CD4-positive, alpha-beta T cell (primary cell): ENCODE measurements around the gene LMBR1L. TPM values are rescaled to one million over a fixed set of nuclear protein-coding genes. Genes with fewer than 3 reads are reported as not detected.
A peak's percentile ranks its signal among the peaks of the same experiment; 100 is the strongest.

Experiments used
- ATAC-seq: fragments of 200-7000 bp; cut with Tn5 transposase; one replicate; pipeline ENCODE4 v1.10.0; 2022; ENCODE audit warnings: mild to moderate bottlenecking; ENCODE audit not compliant: poor library complexity
- CTCF ChIA-PET: fragments of 350-600 bp; sonication (Branson Sonifier 250); formaldehyde crosslinking; loops from one replicate; lab custom pipeline; 2021; ENCODE audit warnings: antibody characterized with exemption, inconsistent platforms; lab: Charles Lee
- POLR2A ChIA-PET: fragments of 350-600 bp; sonication (Branson Sonifier 250); formaldehyde crosslinking; loops from one replicate; lab custom pipeline; 2021; ENCODE audit warnings: antibody characterized with exemption, inconsistent platforms; lab: Charles Lee
- DNase-seq, 14 experiments: peaks; one replicate each; pipeline ENCODE4 v3.0.0-alpha.2; 2013 to 2020; ENCODE audit warnings: mixed read lengths in 2 of 14
- H3K27ac ChIP-seq, 2 donors: one replicate each; pipeline versions ENCODE4 v1.5.1 to v1.7.0; 2013; ENCODE audit warnings: low read length in 2 of 2, low read depth in 1 of 2, mild to moderate bottlenecking in 1 of 2
- H3K27me3 ChIP-seq, 2 experiments: 1 replicate in 1 of 2; 2 replicates in 1 of 2; pipeline versions ENCODE4 v1.6.1 to v1.7.0; 2013; ENCODE audit warnings: low read length in 2 of 2, control low read depth in 1 of 2, mild to moderate bottlenecking in 1 of 2, moderate library complexity in 1 of 2; ENCODE audit not compliant: insufficient read depth in 2 of 2, control insufficient read depth in 1 of 2
- H3K36me3 ChIP-seq: one replicate; pipeline ENCODE4 v1.6.1; 2013; ENCODE audit warnings: low read length, control low read depth; ENCODE audit not compliant: insufficient read depth
- H3K4me1 ChIP-seq: one replicate; pipeline ENCODE4 v1.6.1; 2013; ENCODE audit warnings: low read length, control low read depth; ENCODE audit not compliant: insufficient read depth
- H3K4me3 ChIP-seq: one replicate; pipeline ENCODE4 v1.5.1; 2013; ENCODE audit warnings: mild to moderate bottlenecking, low read length, moderate library complexity
- H3K9me3 ChIP-seq, 2 experiments: 1 replicate in 1 of 2; 2 replicates in 1 of 2; pipeline versions ENCODE4 v1.6.1 to v1.7.0; 2013; ENCODE audit warnings: low read length in 2 of 2, mild to moderate bottlenecking in 2 of 2, control low read depth in 1 of 2, moderate library complexity in 1 of 2; ENCODE audit not compliant: control insufficient read depth in 1 of 2, insufficient read depth in 1 of 2
- H3K27ac Mint-ChIP-seq: one replicate; pipeline ENCODE4 v1.8.0; 2020; ENCODE audit warnings: mixed read lengths
- H3K27me3 Mint-ChIP-seq: one replicate; pipeline ENCODE4 v1.8.0; 2021; ENCODE audit warnings: mixed read lengths
- H3K36me3 Mint-ChIP-seq: one replicate; pipeline ENCODE4 v1.8.0; 2021; ENCODE audit warnings: low read depth, mixed read lengths
- H3K4me1 Mint-ChIP-seq: one replicate; pipeline ENCODE4 v1.8.0; 2021; ENCODE audit warnings: low read depth, mixed read lengths
- H3K4me3 Mint-ChIP-seq: one replicate; pipeline ENCODE4 v1.8.0; 2020; ENCODE audit warnings: mild to moderate bottlenecking, mixed read lengths
- H3K9me3 Mint-ChIP-seq: one replicate; pipeline ENCODE4 v1.8.0; 2020; ENCODE audit warnings: mixed read lengths
- intact Hi-C, 2 experiments: fragments of 100-400 bp; cut with DNase I in 1 of 2; cut with micrococcal nuclease in 1 of 2; formaldehyde crosslinking; loops; one replicate each; pipeline versions ENCODE4 v1.15.1 to v1.9.0; 2023 to 2025; cut with DNase I, micrococcal nuclease
- total RNA-seq, 174 experiments: library from RNA in 2 of 174; stranded (reverse) in 2 of 174; gene quantifications; one replicate each; pipeline ENCODE4 v1.2.3 and lab custom pipeline; 2021 to 2026
- TF ChIP-seq, protein P1 (sequence below): fragments of 200-600 bp; IDR thresholded peaks from one replicate; pipeline ENCODE4 v1.8.0; 2022; ENCODE audit warnings: antibody characterized with exemption, mild to moderate bottlenecking

LMBR1L gene
- total RNA-seq, 2 experiments from 2014 or later, result 401 to 418 TPM

DNA sequence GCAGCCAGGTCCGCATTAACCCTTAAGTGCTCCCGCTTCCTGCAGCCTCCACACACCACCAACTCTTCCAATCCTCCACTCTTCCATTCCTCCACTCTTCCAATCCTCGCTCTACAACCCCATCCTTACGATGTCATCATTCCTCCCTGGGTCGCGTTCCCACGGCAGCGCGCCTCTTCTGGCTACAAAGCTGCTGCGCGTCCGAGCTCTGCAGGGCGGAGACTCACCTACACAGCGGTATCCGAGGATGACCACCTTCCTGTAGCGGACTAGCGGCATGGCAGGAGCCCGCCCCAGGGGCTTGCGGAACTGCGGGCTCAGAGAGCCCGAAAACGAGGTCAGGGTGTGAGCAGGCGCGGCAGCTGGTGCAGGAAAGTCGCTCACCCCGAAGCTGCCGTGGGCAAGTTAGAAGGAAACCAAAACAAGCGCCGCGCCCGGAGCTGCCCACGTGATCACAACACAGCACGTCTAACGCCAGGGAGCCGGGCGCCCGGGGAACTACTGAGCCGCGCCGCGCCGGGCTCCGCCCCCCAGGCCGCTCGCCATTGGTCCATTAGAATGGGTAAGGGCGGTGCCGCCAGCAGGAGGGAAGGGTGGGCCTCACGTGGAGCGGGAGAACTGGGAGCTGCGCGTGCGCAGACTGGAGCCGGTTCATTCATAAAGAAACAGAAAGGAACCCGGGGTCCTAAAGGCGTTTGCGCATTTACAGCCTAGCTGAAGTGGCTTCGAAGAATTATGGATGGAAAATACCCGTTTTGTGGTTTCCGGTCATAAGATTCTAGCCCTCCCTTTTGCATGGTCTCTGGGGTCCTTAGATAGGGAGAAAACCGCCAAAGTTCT, 40.9 kb downstream of the LMBR1L start, which contains the start of gene RHEBL1:
Gene RHEBL1 (minus strand): TSS at position 473 of the 840 bp plus-strand sequence. CDS start 194 bp downstream, at position 279.
- H3K9me3 Mint-ChIP-seq, result no peaks in the 10 kb centered on the region
- ChIA-PET POLR2A (interaction anchor here (0.7 to 2.5 kb wide), 20 partner anchors 10 to 297 kb away, joined by 3 to 30 read pairs (median 4); partner anchors contain the start of genes ARF3, DDX23, DHH and KMT2D), CTCF (interaction anchor here (0.8 to 2.7 kb wide), 11 partner anchors 11 to 217 kb away, joined by 3 to 19 read pairs (median 4); partner anchors contain the start of genes LMBR1L and TUBA1B)
- no peaks in the 10 kb centered on the region for H3K36me3 ChIP-seq
- H3K4me1 ChIP-seq, result peaks cover 14% of the 10 kb centered on the region
- no peaks in the 10 kb centered on the region for H3K9me3 ChIP-seq
- TF ChIP-seq, protein P1, sequence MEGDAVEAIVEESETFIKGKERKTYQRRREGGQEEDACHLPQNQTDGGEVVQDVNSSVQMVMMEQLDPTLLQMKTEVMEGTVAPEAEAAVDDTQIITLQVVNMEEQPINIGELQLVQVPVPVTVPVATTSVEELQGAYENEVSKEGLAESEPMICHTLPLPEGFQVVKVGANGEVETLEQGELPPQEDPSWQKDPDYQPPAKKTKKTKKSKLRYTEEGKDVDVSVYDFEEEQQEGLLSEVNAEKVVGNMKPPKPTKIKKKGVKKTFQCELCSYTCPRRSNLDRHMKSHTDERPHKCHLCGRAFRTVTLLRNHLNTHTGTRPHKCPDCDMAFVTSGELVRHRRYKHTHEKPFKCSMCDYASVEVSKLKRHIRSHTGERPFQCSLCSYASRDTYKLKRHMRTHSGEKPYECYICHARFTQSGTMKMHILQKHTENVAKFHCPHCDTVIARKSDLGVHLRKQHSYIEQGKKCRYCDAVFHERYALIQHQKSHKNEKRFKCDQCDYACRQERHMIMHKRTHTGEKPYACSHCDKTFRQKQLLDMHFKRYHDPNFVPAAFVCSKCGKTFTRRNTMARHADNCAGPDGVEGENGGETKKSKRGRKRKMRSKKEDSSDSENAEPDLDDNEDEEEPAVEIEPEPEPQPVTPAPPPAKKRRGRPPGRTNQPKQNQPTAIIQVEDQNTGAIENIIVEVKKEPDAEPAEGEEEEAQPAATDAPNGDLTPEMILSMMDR, result no peak
- DNase-seq, result peak; percentile 95 to 99 (median 97)
- ATAC-seq, result peak; percentile 98
- peaks cover 3% of the 10 kb centered on the region for H3K27me3 Mint-ChIP-seq
- no peaks in the 10 kb centered on the region for H3K27me3 ChIP-seq
- H3K36me3 Mint-ChIP-seq, result peaks cover 4% of the 10 kb centered on the region
- peak within 1 kb of the TSS; percentile 92 for H3K27ac Mint-ChIP-seq
- peak within 1 kb of the TSS; percentile 97 for H3K4me3 ChIP-seq
- peak within 1 kb of the TSS; percentile 61 to 76 for H3K27ac ChIP-seq
- H3K4me1 Mint-ChIP-seq, result peaks cover 21% of the 10 kb centered on the region
- H3K4me3 Mint-ChIP-seq, result peak within 1 kb of the TSS; percentile 97
- intact Hi-C loops, result no loop called here

DNA sequence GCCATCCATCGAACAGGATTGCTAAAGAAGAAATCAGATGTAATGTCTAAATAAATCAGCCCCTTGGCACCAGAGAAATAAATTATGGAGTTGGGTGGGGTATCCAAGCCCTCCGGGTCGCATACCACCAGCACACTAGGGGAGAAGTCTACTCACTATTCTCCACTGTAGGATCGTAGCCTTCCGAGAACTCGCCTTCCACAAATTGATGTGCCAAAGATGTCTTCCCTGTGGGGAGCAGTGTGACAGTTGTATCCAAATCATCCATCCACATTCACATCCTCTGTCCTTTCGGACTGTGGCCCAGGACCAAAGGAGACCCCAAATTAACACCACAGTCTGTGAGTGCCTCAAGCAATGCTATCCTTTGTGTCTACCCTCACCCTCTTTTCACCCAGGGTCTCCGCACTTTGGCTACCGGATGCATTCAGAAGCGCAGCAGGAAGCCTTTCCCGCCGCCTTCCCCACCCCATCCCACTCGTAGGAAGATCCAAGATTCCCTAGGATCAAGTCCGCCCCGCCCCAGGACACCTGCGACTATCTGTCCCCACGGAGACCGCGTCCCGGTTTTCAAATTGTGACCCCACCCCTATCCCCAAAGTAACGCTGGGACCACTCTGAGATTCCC, 41.7 kb downstream of the LMBR1L start:
- ChIA-PET POLR2A (interaction anchor here (0.8 to 2.5 kb wide), 14 partner anchors 10 to 217 kb away, joined by 3 to 30 read pairs (median 4); partner anchors contain the start of genes ARF3, DDX23, KMT2D and LMBR1L), CTCF (interaction anchor here (0.8 to 2.7 kb wide), 9 partner anchors 11 to 216 kb away, joined by 3 to 19 read pairs (median 4); partner anchors contain the start of gene TUBA1B)
- H3K27me3 Mint-ChIP-seq, result peaks cover 3% of the 10 kb centered on the region
- Histone ChIP-seq H3K36me3 (no peaks in the 10 kb centered on the region), H3K27me3 (no peaks in the 10 kb centered on the region), H3K4me1 (peaks cover 17% of the 10 kb centered on the region), H3K9me3 (no peaks in the 10 kb centered on the region), H3K4me3 (peak overlapping the region; percentile 97), H3K27ac (peak overlapping the region; percentile 61 to 76)
- intact Hi-C loops, result no loop called here
- peak overlapping the region; percentile 92 for H3K27ac Mint-ChIP-seq
- no peaks in the 10 kb centered on the region for H3K9me3 Mint-ChIP-seq
- peaks cover 23% of the 10 kb centered on the region for H3K4me1 Mint-ChIP-seq
- no peak for DNase-seq
- peak overlapping the region; percentile 97 for H3K4me3 Mint-ChIP-seq
- H3K36me3 Mint-ChIP-seq, result peaks cover 4% of the 10 kb centered on the region
- TF ChIP-seq, protein P1, result no peak
- ATAC-seq, result no peak

DNA sequence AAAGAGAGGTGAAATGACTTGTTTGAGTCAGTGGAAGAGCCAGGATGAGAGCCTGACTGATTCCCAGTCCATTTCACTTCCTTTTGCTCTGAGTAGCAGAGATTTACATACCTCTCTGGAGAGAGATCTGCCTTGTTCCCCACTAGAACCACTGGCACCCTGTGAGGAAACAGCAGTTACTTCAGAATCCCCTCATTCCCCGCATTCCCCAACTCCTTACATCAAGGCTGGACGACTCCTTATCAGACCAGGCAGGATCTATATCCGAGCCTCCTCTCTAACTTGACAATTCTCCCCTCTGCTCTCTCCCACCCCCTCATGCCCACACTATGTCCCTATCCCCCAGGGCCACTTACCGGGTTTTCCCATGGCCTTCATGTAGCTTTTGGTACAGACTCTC, 44.5 kb downstream of the LMBR1L start:
- ATAC-seq (no peak), DNase-seq (no peak)
- Mint-ChIP-seq H3K9me3 (no peaks in the 10 kb centered on the region), H3K4me1 (peaks cover 30% of the 10 kb centered on the region), H3K27ac (no peak overlapping the region), H3K4me3 (peak overlapping the region; percentile 37), H3K27me3 (no peaks in the 10 kb centered on the region), H3K36me3 (peaks cover 7% of the 10 kb centered on the region)
- CTCF ChIA-PET, result interaction anchor here (1.0 to 3.4 kb wide), 3 partner anchors 23 to 64 kb away, joined by 3 to 29 read pairs (median 5); no protein-coding TSS in a partner anchor
- Histone ChIP-seq H3K27me3 (no peaks in the 10 kb centered on the region), H3K4me1 (peaks cover 23% of the 10 kb centered on the region), H3K27ac (no peak overlapping the region), H3K4me3 (no peak overlapping the region), H3K9me3 (no peaks in the 10 kb centered on the region), H3K36me3 (no peaks in the 10 kb centered on the region)
- intact Hi-C loops, result no loop called here
- TF ChIP-seq, protein P1, result no peak
- POLR2A ChIA-PET, result no interaction called here
